Measurements from ENCODE around the gene AS3MT.

The AS3MT gene

GRCh38 chr10:102948176-102948575 lies 78.9 kb downstream of the AS3MT start:
- H3K9me3 ChIP-seq (ENCODE audit: insufficient read depth, low read length, severe bottlenecking): no peaks in the 10 kb centered on the region
- H3K27ac ChIP-seq (ENCODE audit: low read length): no peak overlapping the region
- H4K20me1 ChIP-seq (ENCODE audit: insufficient read depth, low read length): no peaks in the 10 kb centered on the region
- no peaks in the 10 kb centered on the region for H3K79me2 ChIP-seq (ENCODE audit: insufficient read depth, low read length)
- DNase-seq (no peak), ATAC-seq (ENCODE audit: insufficient read depth, low read depth) (no peak)
- H3K4me3 ChIP-seq (ENCODE audit: low read depth in 1 of 2, low read length in 2 of 2): no peak overlapping the region
- no peaks in the 10 kb centered on the region for H3K4me1 ChIP-seq (ENCODE audit: insufficient read depth, low read length)
- no peak overlapping the region for H2AFZ ChIP-seq (ENCODE audit: low read depth, low read length)
- H3K9ac ChIP-seq (ENCODE audit: low read depth, low read length): no peak overlapping the region
- TF ChIP-seq, protein P1, sequence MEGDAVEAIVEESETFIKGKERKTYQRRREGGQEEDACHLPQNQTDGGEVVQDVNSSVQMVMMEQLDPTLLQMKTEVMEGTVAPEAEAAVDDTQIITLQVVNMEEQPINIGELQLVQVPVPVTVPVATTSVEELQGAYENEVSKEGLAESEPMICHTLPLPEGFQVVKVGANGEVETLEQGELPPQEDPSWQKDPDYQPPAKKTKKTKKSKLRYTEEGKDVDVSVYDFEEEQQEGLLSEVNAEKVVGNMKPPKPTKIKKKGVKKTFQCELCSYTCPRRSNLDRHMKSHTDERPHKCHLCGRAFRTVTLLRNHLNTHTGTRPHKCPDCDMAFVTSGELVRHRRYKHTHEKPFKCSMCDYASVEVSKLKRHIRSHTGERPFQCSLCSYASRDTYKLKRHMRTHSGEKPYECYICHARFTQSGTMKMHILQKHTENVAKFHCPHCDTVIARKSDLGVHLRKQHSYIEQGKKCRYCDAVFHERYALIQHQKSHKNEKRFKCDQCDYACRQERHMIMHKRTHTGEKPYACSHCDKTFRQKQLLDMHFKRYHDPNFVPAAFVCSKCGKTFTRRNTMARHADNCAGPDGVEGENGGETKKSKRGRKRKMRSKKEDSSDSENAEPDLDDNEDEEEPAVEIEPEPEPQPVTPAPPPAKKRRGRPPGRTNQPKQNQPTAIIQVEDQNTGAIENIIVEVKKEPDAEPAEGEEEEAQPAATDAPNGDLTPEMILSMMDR (IDR thresholded peaks at IDR 0.05; ENCODE audit: borderline replicate concordance, extremely low read depth, low read length, poor library complexity, severe bottlenecking): no peak
- TF ChIP-seq EZH2 (IDR thresholded peaks at IDR 0.05; ENCODE audit: borderline replicate concordance, low read depth, low read length, severe bottlenecking): no peak
- H3K36me3 ChIP-seq (ENCODE audit: insufficient read depth, low read length): no peaks in the 10 kb centered on the region
- no peak overlapping the region for H3K4me2 ChIP-seq (ENCODE audit: insufficient read depth, low read length)
- no peaks in the 10 kb centered on the region for H3K27me3 ChIP-seq (ENCODE audit: insufficient read depth, low read length, poor library complexity)

DNA sequence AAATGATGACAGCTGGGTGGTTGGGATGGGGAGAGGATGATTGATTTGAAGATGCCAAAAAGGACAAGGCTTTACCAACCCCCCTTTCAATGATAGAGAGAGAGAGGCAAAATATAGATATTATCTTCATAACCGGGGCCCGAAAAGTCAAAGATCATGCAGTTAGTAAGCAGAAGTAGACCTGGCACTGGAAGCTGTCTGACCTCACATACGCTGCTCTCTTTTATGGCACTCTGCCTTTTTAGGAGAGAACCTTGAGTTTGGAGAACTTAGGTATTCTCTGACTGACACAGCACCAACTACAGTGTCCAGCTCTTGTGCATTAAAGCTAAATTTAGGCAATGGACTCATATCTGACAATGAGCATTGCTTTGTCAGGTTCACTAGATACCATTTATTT lies 79.5 kb downstream of the AS3MT start:
- TF ChIP-seq, protein P1 (IDR thresholded peaks at IDR 0.05; ENCODE audit: borderline replicate concordance, extremely low read depth, low read length, poor library complexity, severe bottlenecking): no peak
- TF ChIP-seq EZH2 (IDR thresholded peaks at IDR 0.05; ENCODE audit: borderline replicate concordance, low read depth, low read length, severe bottlenecking): no peak
- Histone ChIP-seq H3K9ac (ENCODE audit: low read depth, low read length) (no peak overlapping the region), H3K9me3 (ENCODE audit: insufficient read depth, low read length, severe bottlenecking) (no peaks in the 10 kb centered on the region), H4K20me1 (ENCODE audit: insufficient read depth, low read length) (no peaks in the 10 kb centered on the region), H3K79me2 (ENCODE audit: insufficient read depth, low read length) (no peaks in the 10 kb centered on the region), H3K4me3 (ENCODE audit: low read depth in 1 of 2, low read length in 2 of 2) (no peak overlapping the region), H3K27ac (ENCODE audit: low read length) (no peak overlapping the region), H3K4me1 (ENCODE audit: insufficient read depth, low read length) (no peaks in the 10 kb centered on the region), H3K27me3 (ENCODE audit: insufficient read depth, low read length, poor library complexity) (no peaks in the 10 kb centered on the region), H3K4me2 (ENCODE audit: insufficient read depth, low read length) (no peak overlapping the region), H2AFZ (ENCODE audit: low read depth, low read length) (no peak overlapping the region), H3K36me3 (ENCODE audit: insufficient read depth, low read length) (no peaks in the 10 kb centered on the region)
- DNase-seq (no peak), ATAC-seq (ENCODE audit: insufficient read depth, low read depth) (no peak)

GRCh38 chr10:102949916-102950315 lies 80.6 kb downstream of the AS3MT start:
- Histone ChIP-seq H3K27me3 (ENCODE audit: insufficient read depth, low read length, poor library complexity) (no peaks in the 10 kb centered on the region), H3K4me3 (ENCODE audit: low read depth in 1 of 2, low read length in 2 of 2) (no peak overlapping the region), H3K9ac (ENCODE audit: low read depth, low read length) (no peak overlapping the region), H3K27ac (ENCODE audit: low read length) (no peak overlapping the region), H3K36me3 (ENCODE audit: insufficient read depth, low read length) (no peaks in the 10 kb centered on the region), H3K4me1 (ENCODE audit: insufficient read depth, low read length) (no peaks in the 10 kb centered on the region), H4K20me1 (ENCODE audit: insufficient read depth, low read length) (no peaks in the 10 kb centered on the region), H3K9me3 (ENCODE audit: insufficient read depth, low read length, severe bottlenecking) (no peaks in the 10 kb centered on the region), H3K79me2 (ENCODE audit: insufficient read depth, low read length) (no peaks in the 10 kb centered on the region), H2AFZ (ENCODE audit: low read depth, low read length) (no peak overlapping the region), H3K4me2 (ENCODE audit: insufficient read depth, low read length) (no peak overlapping the region)
- ATAC-seq (ENCODE audit: insufficient read depth, low read depth) (no peak), DNase-seq (no peak)
- no peak for TF ChIP-seq EZH2 (IDR thresholded peaks at IDR 0.05; ENCODE audit: borderline replicate concordance, low read depth, low read length, severe bottlenecking)
- TF ChIP-seq, protein P1 (IDR thresholded peaks at IDR 0.05; ENCODE audit: borderline replicate concordance, extremely low read depth, low read length, poor library complexity, severe bottlenecking): no peak

DNA sequence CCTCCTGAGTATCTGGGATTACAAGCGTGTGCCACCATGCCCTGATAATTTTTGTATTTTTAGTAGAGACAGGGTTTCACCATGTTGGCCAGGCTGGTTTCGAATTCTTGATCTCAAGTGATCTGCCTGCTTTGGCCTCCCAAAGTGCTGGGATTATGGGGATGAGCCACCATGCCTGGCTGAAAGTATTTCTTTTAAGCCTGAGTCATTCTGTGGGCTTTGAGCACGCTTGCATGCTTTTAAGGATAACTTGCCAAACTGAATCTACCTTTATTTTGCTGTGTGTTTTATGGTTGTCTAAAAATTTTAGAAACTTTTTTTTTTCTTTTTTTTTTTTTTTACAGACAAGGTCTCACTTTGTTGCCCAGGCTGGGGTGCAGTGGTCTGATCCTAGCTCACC lies 82.0 kb downstream of the AS3MT start:
- Histone ChIP-seq H3K4me1 (ENCODE audit: insufficient read depth, low read length) (no peaks in the 10 kb centered on the region), H3K9ac (ENCODE audit: low read depth, low read length) (no peak overlapping the region), H3K9me3 (ENCODE audit: insufficient read depth, low read length, severe bottlenecking) (no peaks in the 10 kb centered on the region), H4K20me1 (ENCODE audit: insufficient read depth, low read length) (no peaks in the 10 kb centered on the region), H2AFZ (ENCODE audit: low read depth, low read length) (no peak overlapping the region), H3K79me2 (ENCODE audit: insufficient read depth, low read length) (no peaks in the 10 kb centered on the region), H3K4me2 (ENCODE audit: insufficient read depth, low read length) (no peak overlapping the region), H3K27ac (ENCODE audit: low read length) (no peak overlapping the region), H3K36me3 (ENCODE audit: insufficient read depth, low read length) (no peaks in the 10 kb centered on the region), H3K27me3 (ENCODE audit: insufficient read depth, low read length, poor library complexity) (no peaks in the 10 kb centered on the region), H3K4me3 (ENCODE audit: low read depth in 1 of 2, low read length in 2 of 2) (no peak overlapping the region)
- TF ChIP-seq, protein P1 (IDR thresholded peaks at IDR 0.05; ENCODE audit: borderline replicate concordance, extremely low read depth, low read length, poor library complexity, severe bottlenecking): no peak
- no peak for TF ChIP-seq EZH2 (IDR thresholded peaks at IDR 0.05; ENCODE audit: borderline replicate concordance, low read depth, low read length, severe bottlenecking)
- no peak for DNase-seq
- ATAC-seq (ENCODE audit: insufficient read depth, low read depth): no peak
